Measurements from ENCODE around the gene PTER. TPM values are rescaled to one million over a fixed set of nuclear protein-coding genes. Genes with fewer than 3 reads are reported as not detected.

The PTER gene
- total RNA-seq, 1 donor: 13.7 TPM

GRCh38 chr10:16442914-16443313 lies 6.1 kb downstream of the PTER start:
- Histone ChIP-seq H3K27me3 (ENCODE audit: insufficient read depth, low read length) (no peaks in the 10 kb centered on the region), H3K4me3 (ENCODE audit: low read length) (no peak overlapping the region), H3K4me1 (ENCODE audit: insufficient read depth, low read length) (peaks cover 23% of the 10 kb centered on the region), H3K9me3 (ENCODE audit: low read depth, low read length) (no peaks in the 10 kb centered on the region)

GRCh38 chr10:16445770-16446469 lies 9.1 kb downstream of the PTER start:
- Histone ChIP-seq H3K27me3 (ENCODE audit: insufficient read depth, low read length) (no peaks in the 10 kb centered on the region), H3K4me1 (ENCODE audit: insufficient read depth, low read length) (peaks cover 4% of the 10 kb centered on the region), H3K4me3 (ENCODE audit: low read length) (no peak overlapping the region), H3K9me3 (ENCODE audit: low read depth, low read length) (no peaks in the 10 kb centered on the region)

GRCh38 chr10:16449454-16449853 lies 12.6 kb downstream of the PTER start:
- peaks cover 4% of the 10 kb centered on the region for H3K4me1 ChIP-seq (ENCODE audit: insufficient read depth, low read length)
- H3K4me3 ChIP-seq (ENCODE audit: low read length): no peak overlapping the region
- H3K9me3 ChIP-seq (ENCODE audit: low read depth, low read length): no peaks in the 10 kb centered on the region
- H3K27me3 ChIP-seq (ENCODE audit: insufficient read depth, low read length): no peaks in the 10 kb centered on the region

GRCh38 chr10:16458166-16458955 lies 21.6 kb downstream of the PTER start:
- no peaks in the 10 kb centered on the region for H3K9me3 ChIP-seq (ENCODE audit: low read depth, low read length)
- H3K27me3 ChIP-seq (ENCODE audit: insufficient read depth, low read length): no peaks in the 10 kb centered on the region
- H3K4me3 ChIP-seq (ENCODE audit: low read length): no peak overlapping the region
- H3K4me1 ChIP-seq (ENCODE audit: insufficient read depth, low read length): no peaks in the 10 kb centered on the region

DNA sequence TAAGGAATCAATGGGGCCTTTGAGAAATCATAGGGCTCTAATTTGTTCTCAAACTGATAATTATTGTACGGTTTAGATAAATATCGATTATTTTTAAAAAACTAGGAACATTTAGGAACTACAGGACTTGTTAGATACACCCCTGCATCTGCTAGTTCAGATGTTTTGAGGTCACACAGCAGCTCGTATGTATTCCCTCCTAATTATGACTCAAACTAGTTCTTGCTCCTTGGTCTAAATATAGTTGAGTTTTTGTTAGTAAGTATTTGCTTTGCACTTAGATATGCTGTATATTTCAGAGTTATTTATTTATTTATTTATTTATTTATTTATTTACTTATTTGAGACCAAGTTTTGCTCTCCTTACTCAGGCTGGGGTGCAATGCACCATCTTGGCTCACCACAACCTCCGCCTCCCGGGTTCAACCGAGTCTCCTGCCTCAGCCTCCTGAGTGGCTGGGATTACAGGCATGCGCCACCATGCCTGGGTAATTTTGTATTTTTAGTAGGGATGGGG lies 22.7 kb downstream of the PTER start:
- H3K9me3 ChIP-seq (ENCODE audit: low read depth, low read length): no peaks in the 10 kb centered on the region
- H3K4me1 ChIP-seq (ENCODE audit: insufficient read depth, low read length): no peaks in the 10 kb centered on the region
- no peak overlapping the region for H3K4me3 ChIP-seq (ENCODE audit: low read length)
- no peaks in the 10 kb centered on the region for H3K27me3 ChIP-seq (ENCODE audit: insufficient read depth, low read length)

DNA sequence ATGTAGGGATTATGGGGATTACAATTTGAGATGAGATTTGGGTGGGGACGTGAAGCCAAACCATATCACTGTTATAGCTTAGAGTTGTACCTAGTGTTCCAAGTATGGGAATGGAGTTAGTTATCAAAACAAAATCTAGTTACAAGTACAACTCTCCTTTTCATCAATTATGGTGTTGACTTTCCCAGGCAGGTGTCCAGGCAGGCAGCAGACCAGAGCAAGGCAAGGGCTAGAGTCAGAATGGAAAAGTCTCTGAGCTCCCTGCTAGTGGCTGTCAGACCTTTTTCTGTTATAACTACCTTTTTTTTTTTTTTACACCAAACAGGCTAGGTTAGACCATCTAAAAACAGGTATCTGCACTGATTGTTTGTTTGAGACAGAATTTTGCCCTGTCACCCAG lies 29.2 kb downstream of the PTER start:
- peaks cover 6% of the 10 kb centered on the region for H3K4me1 ChIP-seq (ENCODE audit: insufficient read depth, low read length)
- H3K27me3 ChIP-seq (ENCODE audit: insufficient read depth, low read length): no peaks in the 10 kb centered on the region
- no peaks in the 10 kb centered on the region for H3K9me3 ChIP-seq (ENCODE audit: low read depth, low read length)
- no peak overlapping the region for H3K4me3 ChIP-seq (ENCODE audit: low read length)

DNA sequence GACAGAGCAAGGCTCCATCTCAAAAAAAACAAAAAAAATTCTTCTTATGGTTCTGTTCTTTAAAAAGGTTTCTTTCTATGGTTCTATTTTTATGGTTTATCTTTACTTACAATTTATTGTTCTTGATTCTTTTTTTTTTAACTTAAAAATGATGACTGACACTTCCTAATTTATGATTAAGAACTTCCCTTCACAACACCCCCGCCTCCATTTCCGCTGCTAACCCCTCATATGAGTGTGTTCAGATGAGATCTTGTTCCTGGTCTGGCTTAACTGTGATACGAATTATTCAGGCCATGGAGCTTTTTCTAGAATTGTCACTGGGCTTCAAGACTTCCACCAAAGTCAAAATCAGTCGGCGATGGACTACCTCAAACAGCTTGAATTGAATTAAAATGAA lies 33.9 kb downstream of the PTER start:
- no peaks in the 10 kb centered on the region for H3K27me3 ChIP-seq (ENCODE audit: insufficient read depth, low read length)
- no peak overlapping the region for H3K4me3 ChIP-seq (ENCODE audit: low read length)
- H3K4me1 ChIP-seq (ENCODE audit: insufficient read depth, low read length): peaks cover 6% of the 10 kb centered on the region
- no peaks in the 10 kb centered on the region for H3K9me3 ChIP-seq (ENCODE audit: low read depth, low read length)

- H3K27me3 ChIP-seq (ENCODE audit: insufficient read depth, low read length): no peaks in the 10 kb centered on the region
- H3K4me1 ChIP-seq (ENCODE audit: insufficient read depth, low read length): peaks cover 6% of the 10 kb centered on the region
- H3K9me3 ChIP-seq (ENCODE audit: low read depth, low read length): no peaks in the 10 kb centered on the region
- H3K4me3 ChIP-seq (ENCODE audit: low read length): no peak overlapping the region
These were observed 36.0 kb downstream of the PTER start for GRCh38 chr10:16472828-16473227.

GRCh38 chr10:16477757-16478156 lies 40.9 kb downstream of the PTER start:
- H3K4me1 ChIP-seq (ENCODE audit: insufficient read depth, low read length): no peaks in the 10 kb centered on the region
- H3K27me3 ChIP-seq (ENCODE audit: insufficient read depth, low read length): no peaks in the 10 kb centered on the region
- no peaks in the 10 kb centered on the region for H3K9me3 ChIP-seq (ENCODE audit: low read depth, low read length)
- H3K4me3 ChIP-seq (ENCODE audit: low read length): no peak overlapping the region

DNA sequence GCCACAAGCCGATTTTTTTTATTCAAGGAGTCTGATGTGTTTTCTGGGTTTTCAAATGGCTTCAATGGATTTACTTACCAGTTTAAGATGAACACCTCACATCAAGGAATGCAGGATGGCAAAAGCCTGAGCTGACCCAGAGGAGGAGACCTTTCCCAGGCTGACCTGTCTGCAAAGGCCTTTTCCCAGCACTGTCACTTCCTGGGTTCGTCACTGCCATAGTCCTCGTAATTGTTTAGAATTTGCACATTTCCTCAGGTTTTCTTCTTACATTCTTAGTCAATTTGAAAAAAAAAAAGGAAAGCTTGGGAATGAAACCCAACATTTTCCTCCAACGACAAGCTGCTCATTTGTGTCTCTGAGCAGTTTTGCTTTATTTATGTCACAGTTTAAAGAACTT lies 42.0 kb downstream of the PTER start:
- Histone ChIP-seq H3K9me3 (ENCODE audit: low read depth, low read length) (no peaks in the 10 kb centered on the region), H3K27me3 (ENCODE audit: insufficient read depth, low read length) (no peaks in the 10 kb centered on the region), H3K4me1 (ENCODE audit: insufficient read depth, low read length) (no peaks in the 10 kb centered on the region), H3K4me3 (ENCODE audit: low read length) (no peak overlapping the region)

GRCh38 chr10:16481052-16481728 lies 44.4 kb downstream of the PTER start:
- H3K9me3 ChIP-seq (ENCODE audit: low read depth, low read length): no peaks in the 10 kb centered on the region
- no peak overlapping the region for H3K4me3 ChIP-seq (ENCODE audit: low read length)
- no peaks in the 10 kb centered on the region for H3K27me3 ChIP-seq (ENCODE audit: insufficient read depth, low read length)
- no peaks in the 10 kb centered on the region for H3K4me1 ChIP-seq (ENCODE audit: insufficient read depth, low read length)

DNA sequence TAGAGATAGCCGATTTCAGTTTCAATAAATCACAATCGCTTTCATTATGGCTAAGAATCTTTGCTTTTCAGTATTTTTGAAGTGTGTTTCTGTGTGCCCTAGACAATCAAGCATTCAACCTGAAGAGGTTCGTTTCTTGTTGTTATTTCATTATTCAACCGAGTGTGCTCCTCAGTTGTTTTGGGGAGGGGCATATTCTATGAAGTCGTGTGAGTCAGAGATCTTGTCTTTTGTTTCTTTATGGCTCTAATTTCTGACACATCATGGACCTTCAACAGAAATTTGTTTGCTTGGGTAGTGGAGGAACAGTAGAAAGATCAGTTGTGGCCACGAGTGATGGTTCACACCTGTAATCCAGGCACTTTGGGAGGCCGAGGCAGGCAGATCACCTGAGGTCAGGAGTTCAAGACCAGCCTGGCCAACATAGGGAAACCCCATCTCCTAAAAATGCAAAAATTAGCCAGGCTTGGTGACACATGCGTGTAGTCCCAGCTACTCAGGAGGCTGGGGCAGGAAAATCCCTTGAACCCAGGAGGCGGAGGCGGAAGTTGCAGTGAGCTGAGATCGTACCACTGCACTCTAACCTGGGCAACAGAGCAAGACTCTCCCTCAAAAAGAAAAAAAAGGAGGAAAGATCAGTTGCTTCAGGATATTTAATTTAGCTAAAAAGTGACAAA lies 46.6 kb downstream of the PTER start:
- Histone ChIP-seq H3K27me3 (ENCODE audit: insufficient read depth, low read length) (no peaks in the 10 kb centered on the region), H3K4me3 (ENCODE audit: low read length) (no peak overlapping the region), H3K4me1 (ENCODE audit: insufficient read depth, low read length) (no peaks in the 10 kb centered on the region), H3K9me3 (ENCODE audit: low read depth, low read length) (no peaks in the 10 kb centered on the region)

DNA sequence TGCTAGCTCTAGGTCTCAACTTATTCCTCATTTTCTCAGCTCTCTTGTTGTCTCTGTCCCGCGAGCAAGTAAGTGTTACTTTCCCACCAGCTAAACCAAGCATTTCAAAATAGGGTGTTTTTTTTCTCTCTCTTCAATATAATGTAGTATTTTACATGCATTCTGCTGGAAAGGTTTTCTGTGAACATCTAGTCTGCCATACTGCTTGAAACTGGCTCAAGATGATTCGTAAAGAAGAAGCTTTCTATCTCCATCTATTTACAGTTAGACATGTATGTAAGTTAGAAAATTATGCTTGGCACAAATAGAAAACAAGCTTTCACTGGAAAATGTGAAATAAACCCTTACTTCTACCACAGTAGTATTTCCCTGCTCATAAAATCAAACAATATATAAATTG lies 53.7 kb downstream of the PTER start:
- Histone ChIP-seq H3K27me3 (ENCODE audit: insufficient read depth, low read length) (no peaks in the 10 kb centered on the region), H3K4me1 (ENCODE audit: insufficient read depth, low read length) (no peaks in the 10 kb centered on the region), H3K4me3 (ENCODE audit: low read length) (no peak overlapping the region), H3K9me3 (ENCODE audit: low read depth, low read length) (no peaks in the 10 kb centered on the region)

DNA sequence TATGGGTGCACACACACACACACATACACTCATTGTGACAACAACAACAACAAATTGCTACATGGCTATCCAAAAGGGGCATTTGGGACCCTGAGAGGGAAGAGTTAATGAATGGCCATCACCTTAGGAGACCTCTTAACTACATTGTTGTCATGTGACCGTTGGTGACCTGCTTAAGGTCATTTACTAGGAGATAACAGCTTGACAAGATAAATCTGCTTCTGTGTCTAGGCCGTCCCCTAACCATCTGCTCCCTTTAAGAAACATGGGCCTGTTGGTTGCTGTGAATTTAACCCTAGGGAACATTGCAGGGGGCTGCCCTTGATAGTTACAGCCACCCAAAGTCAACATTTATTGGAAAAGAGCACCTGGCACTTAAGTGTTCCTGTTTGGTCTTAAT lies 55.1 kb downstream of the PTER start:
- H3K9me3 ChIP-seq (ENCODE audit: low read depth, low read length): no peaks in the 10 kb centered on the region
- H3K4me1 ChIP-seq (ENCODE audit: insufficient read depth, low read length): no peaks in the 10 kb centered on the region
- no peaks in the 10 kb centered on the region for H3K27me3 ChIP-seq (ENCODE audit: insufficient read depth, low read length)
- H3K4me3 ChIP-seq (ENCODE audit: low read length): no peak overlapping the region

All from mononuclear cell (primary cell).